IPS DF 6.9 (cell line): ENCODE measurements around the gene PSPN.
"Not testable (repeated sequence)": the region's sequence is repeated elsewhere in the genome, so short reads cannot be mapped to it uniquely, and the experiment has no call there.

Experiments
- DNase-seq: peaks from one replicate; pipeline ENCODE4 v3.0.0-alpha.2; 2013; ENCODE audit warnings: low read depth, low spot score
- H3K27ac ChIP-seq: one replicate; pipeline ENCODE4 v1.5.1; 2013; ENCODE audit warnings: low read length, control low read depth
- H3K27me3 ChIP-seq: 2 replicates; pipeline ENCODE4 v1.6.1; 2013; ENCODE audit warnings: mild to moderate bottlenecking, low read length; ENCODE audit not compliant: control insufficient read depth, insufficient read depth
- H3K36me3 ChIP-seq: 2 replicates; pipeline ENCODE4 v1.6.1; 2013; ENCODE audit warnings: low read length; ENCODE audit not compliant: control insufficient read depth, insufficient read depth
- H3K4me1 ChIP-seq: 2 replicates; pipeline ENCODE4 v1.6.1; 2013; ENCODE audit warnings: low read length; ENCODE audit not compliant: control insufficient read depth, insufficient read depth
- H3K4me3 ChIP-seq: 2 replicates; pipeline ENCODE4 v1.5.1; 2013; ENCODE audit warnings: mild to moderate bottlenecking, low read length
- H3K9me3 ChIP-seq: 2 replicates; pipeline ENCODE4 v1.6.1; 2013; ENCODE audit warnings: low read length, inconsistent platforms; ENCODE audit not compliant: control insufficient read depth, insufficient read depth
- WGBS: extraction: QIAGEN DNeasy Blood & Tissue Kit; methylation state at CpG from one replicate; pipeline ENCODE4 v1.1.7; 2013; ENCODE audit warnings: mixed read lengths, missing lambda C conversion rate; ENCODE audit not compliant: insufficient read length, insufficient coverage; 5-methylcytosine and 5-hydroxymethylcytosine counted together

PSPN gene

DNA sequence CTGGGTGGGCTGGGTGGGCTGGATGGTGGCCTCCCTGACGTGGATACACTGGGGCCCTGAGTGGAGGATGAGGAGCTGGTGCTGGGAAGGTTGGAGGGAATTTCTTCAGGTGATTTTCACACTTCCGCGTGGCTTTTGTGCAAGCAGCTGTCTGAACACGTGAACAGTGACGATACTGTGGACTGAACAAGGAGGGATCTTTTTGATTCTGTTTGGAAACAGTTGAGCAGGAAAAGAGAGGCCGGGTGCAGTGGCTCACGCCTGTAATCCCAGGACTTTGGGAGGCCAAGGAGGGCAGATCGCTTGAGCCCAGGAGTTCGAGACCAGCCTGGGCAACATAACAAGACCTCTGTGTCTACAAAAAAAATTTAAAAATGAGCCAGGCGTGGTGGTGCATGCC is 26.3 kb upstream of the PSPN start:
- no CpG with 5 or more reads among the region's 10 CpGs for WGBS
- Histone ChIP-seq H3K27me3 (no peaks in the 10 kb centered on the region), H3K36me3 (no peaks in the 10 kb centered on the region), H3K4me1 (no peaks in the 10 kb centered on the region), H3K9me3 (no peaks in the 10 kb centered on the region), H3K4me3 (no peak overlapping the region), H3K27ac (no peak overlapping the region)
- DNase-seq: no peak

DNA sequence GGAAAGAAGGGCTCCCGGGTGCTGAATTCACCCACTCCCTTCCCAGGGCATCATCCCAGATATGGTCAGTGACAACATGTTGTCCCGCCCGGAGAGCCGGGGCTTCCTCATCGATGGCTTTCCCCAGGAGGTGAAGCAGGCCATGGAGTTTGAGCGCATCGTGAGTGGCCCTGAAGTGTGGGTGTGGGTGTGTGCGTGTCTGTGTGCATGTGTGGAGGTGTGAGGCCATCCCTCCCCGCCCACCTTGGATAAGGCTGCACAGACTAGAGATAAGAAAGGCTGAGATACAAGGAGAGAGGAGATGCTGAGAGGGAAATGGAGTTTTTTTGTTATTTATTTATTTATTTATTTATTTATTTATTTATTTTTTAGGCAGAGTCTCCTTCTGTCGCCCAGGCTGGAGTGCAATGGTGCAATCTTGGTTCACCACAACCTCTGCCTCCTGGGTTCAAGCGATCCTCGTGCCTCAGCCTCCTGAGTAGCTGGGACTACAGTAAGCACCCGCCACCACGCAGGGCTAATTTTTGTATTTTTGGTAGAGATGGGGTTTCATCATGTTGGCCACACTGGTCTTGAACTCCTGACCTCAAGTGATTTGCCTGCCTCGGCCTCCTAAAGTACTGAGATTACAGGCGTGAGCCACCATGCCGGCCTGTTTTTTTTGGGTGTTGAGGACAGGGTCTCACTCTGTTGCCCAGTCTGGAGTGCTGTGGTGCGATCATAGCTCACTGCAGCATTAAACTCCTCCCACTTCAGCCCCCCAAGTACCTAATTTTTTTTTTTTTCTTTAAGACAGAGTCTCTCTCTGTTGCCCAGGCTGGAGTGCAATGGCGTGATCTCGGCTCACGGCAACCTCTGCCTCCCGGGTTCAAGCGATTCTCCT is 24.6 kb upstream of the PSPN start:
- not testable (repeated sequence) for H3K36me3 ChIP-seq, DNase-seq, H3K9me3 ChIP-seq, H3K27ac ChIP-seq, H3K4me1 ChIP-seq, H3K4me3 ChIP-seq, H3K27me3 ChIP-seq
- WGBS: no CpG with 5 or more reads among the region's 23 CpGs

DNA sequence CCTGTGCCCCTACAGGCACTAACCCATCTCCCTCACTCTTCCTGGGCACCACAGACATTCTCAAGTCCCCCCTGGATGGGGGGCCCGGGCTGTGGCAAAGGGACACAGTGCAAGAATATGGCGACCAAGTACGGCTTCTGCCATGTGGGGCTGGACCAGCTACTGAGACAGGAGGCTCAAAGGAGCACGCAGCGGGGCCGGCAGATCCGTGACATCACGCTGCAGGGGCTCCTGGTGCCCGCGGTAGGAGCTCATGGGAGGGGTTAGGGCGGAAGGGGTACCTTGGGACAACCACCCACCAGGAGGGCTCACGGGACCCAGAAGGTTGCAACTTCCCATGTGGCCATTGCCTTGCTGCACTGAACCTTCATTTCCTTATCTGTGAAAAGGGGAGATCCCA is 20.6 kb upstream of the PSPN start:
- H3K4me3 ChIP-seq: no peak overlapping the region
- WGBS: no CpG with 5 or more reads among the region's 12 CpGs
- no peak overlapping the region for H3K27ac ChIP-seq

DNA sequence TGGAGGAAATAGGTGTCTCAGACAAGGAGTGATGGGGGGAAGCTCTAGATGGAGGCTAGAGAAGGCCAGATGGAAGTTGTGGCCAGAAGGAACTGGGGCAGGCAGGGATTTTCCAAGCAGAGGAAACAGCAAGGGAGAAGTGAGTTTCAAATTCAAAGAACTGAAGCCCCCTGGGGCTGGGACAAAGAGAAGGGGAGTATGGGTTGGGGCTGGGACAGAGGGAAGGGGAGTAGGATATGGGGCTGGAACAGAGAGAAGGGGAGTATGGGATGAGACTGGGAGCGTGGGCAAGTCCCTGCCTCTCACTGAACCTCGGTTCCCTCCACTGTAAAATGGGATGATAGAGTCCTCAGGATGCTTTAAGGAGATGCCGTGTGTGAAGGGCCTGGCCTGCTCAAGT is 19.1 kb upstream of the PSPN start:
- no peak for DNase-seq
- Histone ChIP-seq H3K4me3 (no peak overlapping the region), H3K4me1 (peaks cover 2% of the 10 kb centered on the region), H3K9me3 (no peaks in the 10 kb centered on the region), H3K36me3 (no peaks in the 10 kb centered on the region), H3K27me3 (no peaks in the 10 kb centered on the region), H3K27ac (no peak overlapping the region)
- WGBS: no CpG with 5 or more reads among the region's 3 CpGs

More for the DNA sequence above, 20.6 kb upstream of the PSPN start:
- Histone ChIP-seq H3K4me1 (peaks cover 2% of the 10 kb centered on the region), H3K9me3 (no peaks in the 10 kb centered on the region), H3K36me3 (no peaks in the 10 kb centered on the region), H3K27me3 (no peaks in the 10 kb centered on the region)
- no peak for DNase-seq

DNA sequence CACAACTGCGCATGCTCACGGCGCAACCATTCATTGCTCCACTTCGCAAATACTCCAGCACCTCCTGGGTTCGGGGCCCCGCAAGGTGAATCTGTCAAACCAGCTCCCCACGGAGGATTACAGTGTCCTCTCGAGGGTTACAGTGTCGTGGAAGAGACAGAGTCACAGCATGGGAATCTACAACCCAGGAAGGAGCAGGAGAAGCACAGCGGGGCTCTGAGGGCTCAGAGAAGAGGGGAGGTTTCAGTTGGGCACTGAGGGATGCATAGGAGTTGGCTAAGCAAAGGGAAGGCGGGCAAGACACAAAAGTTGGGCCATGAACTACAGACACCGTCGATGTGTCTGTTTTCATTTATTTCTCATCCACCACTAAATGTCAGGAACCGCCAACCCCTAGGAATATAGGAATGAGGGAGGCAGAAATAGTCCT is 18.3 kb upstream of the PSPN start:
- Histone ChIP-seq H3K27me3 (no peaks in the 10 kb centered on the region), H3K27ac (no peak overlapping the region), H3K4me1 (peaks cover 2% of the 10 kb centered on the region)

DNA sequence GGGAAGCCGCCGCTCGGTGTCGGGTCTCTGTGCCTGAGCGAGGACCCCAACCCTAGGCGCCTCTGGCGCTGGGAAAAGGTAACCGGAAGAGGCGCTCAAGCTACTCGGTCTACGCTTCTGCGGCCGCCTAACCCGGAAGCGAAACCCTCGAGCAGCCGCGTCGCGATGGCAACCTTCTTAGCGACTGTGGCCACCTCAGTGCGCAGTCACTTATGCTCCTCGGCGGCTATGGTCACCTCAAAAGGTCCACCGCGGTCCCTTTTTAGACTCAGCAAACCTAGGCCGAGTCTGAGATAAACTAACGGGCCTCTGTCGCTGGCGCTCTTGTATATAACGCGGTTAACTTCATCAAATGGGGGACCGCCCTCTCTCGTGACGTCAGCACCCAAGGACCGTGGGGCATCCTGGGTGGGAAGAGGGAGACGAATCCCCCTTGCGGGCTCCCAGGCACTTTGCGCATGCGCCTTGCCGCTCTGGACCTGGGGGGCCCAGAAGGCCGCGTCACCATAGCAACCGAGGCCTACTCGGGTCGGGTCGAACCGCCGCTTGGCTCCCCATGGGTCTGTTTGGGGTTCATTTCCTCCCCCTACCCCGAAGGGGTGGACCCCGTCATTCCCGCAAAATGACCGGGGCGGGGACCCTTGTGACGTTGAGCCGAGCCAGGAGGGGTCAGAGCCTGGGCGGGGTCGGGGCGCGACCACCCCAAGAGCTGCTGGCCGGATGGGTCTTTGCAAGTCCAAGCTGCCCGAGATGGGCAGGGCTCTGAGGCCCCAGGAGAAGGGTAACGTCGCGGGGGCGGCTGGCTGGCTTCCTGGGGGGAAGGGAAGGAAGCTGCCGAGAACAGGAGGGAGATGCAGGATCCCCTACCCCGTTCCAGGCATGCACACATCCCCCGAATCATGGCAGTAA is 17.6 kb upstream of the PSPN start, which contains the start of gene GTF2F1:
Gene GTF2F1 (minus strand): TSS at position 91 of the 909 bp plus-strand sequence. CDS start 169 bp downstream, outside the sequence.
- no peaks in the 10 kb centered on the region for H3K9me3 ChIP-seq
- peak within 1 kb of the TSS; percentile 79 for H3K4me3 ChIP-seq
- whole genome bisulfite sequencing: no CpG with 5 or more reads among the region's 69 CpGs
- H3K36me3 ChIP-seq: peaks cover 9% of the 10 kb centered on the region; the same call in 1 of the 2 replicates
- no peak within 1 kb of the TSS for H3K27ac ChIP-seq
- peak; percentile 74 for DNase-seq
- H3K27me3 ChIP-seq: no peaks in the 10 kb centered on the region
- peaks cover 2% of the 10 kb centered on the region for H3K4me1 ChIP-seq

More for the DNA sequence above, 18.3 kb upstream of the PSPN start:
- DNase-seq: peak; percentile 79
- WGBS: no CpG with 5 or more reads among the region's 14 CpGs
- peak overlapping the region; percentile 79; the same call in 1 of the 2 replicates for H3K4me3 ChIP-seq
- no peaks in the 10 kb centered on the region for H3K9me3 ChIP-seq
- peaks cover 4% of the 10 kb centered on the region; the same call in 1 of the 2 replicates for H3K36me3 ChIP-seq

DNA sequence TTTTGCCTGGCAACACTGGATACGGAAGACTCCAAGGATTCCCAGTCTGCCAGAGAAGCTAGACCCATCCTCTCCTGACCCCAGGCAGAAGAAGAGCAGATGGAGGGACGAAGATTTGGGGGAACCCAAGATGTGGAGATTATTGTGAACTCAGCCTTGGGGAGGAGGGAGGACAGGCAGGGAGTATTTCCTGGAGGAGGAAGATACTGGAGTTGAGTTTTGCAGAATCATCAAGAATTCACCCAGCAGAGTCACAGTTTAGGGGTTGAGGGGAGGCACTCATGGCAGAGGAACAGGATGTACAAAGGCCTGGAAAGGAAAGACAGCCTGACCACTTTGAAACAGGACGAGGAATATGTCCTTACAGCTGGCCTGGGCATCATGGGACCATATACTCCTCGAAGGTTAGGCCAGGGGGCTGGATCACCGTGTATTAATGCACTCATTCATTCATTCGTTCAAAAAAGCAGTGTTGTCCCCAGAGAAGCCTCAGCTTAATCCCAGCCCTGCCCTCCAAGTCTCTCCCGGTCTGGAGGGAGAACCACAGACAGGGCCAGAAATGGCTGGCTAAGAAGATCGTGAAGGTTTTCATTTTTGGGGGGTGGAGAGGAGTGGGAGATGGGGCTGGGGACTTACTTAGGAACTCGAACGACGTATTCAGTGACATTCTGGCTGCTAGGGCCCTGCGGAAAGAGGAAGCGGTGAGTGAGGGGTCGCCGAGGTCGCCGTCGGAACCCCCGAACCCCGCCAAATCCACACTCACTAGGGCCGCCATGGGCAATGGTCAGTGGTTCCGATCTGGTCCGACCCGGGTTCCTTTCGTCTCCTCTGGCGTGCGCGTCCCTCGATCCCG is 16.7 kb upstream of the PSPN start:
- H3K27me3 ChIP-seq: no peaks in the 10 kb centered on the region
- peaks cover 13% of the 10 kb centered on the region for H3K36me3 ChIP-seq
- DNase-seq: no peak
- no peak overlapping the region for H3K27ac ChIP-seq
- no CpG with 5 or more reads among the region's 30 CpGs for WGBS
- H3K4me3 ChIP-seq: peak overlapping the region; percentile 79
- H3K9me3 ChIP-seq: no peaks in the 10 kb centered on the region
- peaks cover 2% of the 10 kb centered on the region for H3K4me1 ChIP-seq

DNA sequence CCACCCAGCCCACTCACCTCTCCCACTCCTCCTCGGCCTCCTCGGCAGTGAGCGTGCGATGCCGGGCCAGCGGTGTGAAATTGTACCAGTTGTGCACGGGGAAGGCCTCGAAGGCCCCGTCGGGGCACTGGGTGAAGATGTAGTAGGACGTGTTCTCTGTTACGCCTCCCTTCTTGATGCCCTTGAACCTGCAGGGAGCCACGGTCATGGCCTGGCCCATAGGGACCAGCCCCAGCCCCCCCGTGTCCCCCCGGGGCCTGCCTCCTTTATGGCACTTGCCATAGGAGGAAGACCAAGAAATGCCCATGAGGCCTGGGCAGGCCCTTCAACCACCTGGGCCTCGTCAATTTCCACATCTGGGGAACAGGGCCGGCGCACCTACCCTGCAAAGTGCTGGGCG is 11.6 kb upstream of the PSPN start:
- peaks cover 29% of the 10 kb centered on the region for H3K36me3 ChIP-seq
- no peak overlapping the region for H3K27ac ChIP-seq
- no peak for DNase-seq
- WGBS: no CpG with 5 or more reads among the region's 19 CpGs
- peaks cover 2% of the 10 kb centered on the region for H3K4me1 ChIP-seq
- no peaks in the 10 kb centered on the region for H3K27me3 ChIP-seq
- no peaks in the 10 kb centered on the region for H3K9me3 ChIP-seq
- no peak overlapping the region for H3K4me3 ChIP-seq

DNA sequence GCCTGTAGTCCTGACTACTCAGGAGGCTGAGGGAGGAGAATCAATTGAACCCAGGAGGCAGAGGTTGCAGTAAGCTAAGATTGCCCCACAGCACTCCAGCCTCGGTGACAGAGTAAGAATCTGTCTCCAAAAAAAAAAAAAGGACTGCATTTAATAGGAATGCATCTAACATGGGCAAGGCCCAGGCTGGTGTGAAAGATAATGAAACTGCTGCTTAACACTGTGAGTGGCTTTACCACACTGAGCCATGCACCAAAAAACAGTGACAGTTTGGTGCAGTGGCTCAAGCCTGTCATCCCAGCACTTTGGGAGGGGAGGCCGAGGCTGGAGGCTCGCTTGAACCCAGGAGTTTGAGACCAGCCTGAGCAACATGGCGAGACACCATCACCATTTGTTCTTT is 8.6 kb upstream of the PSPN start:
- no peaks in the 10 kb centered on the region; the same call in 1 of the 2 replicates for H3K9me3 ChIP-seq
- no peak overlapping the region for H3K4me3 ChIP-seq
- H3K36me3 ChIP-seq: peaks cover 55% of the 10 kb centered on the region
- H3K27me3 ChIP-seq: no peaks in the 10 kb centered on the region
- no peak overlapping the region for H3K27ac ChIP-seq
- no peak for DNase-seq
- no CpG with 5 or more reads among the region's 4 CpGs for WGBS
- H3K4me1 ChIP-seq: no peaks in the 10 kb centered on the region
